Measurements from ENCODE around the gene LANCL2.

- no peak for TF ChIP-seq REST (IDR thresholded peaks at IDR 0.05; ENCODE audit: unreplicated experiment)
- TF ChIP-seq CTCF (conservative IDR thresholded peaks at IDR 0.05; ENCODE audit: low read depth in 2 of 2) = no peak
- no peak for TF ChIP-seq EZH2phosphoT487 (IDR thresholded peaks at IDR 0.05; ENCODE audit: unreplicated experiment)
- no peak for TF ChIP-seq CREB1 (CRISPR knock-in tag; IDR thresholded peaks at IDR 0.05; ENCODE audit: low read depth)
- TF ChIP-seq EZH2 (IDR thresholded peaks at IDR 0.05; ENCODE audit: low read depth, unreplicated experiment) = no peak
- no peak for TF ChIP-seq ETS1 (IDR thresholded peaks at IDR 0.05)
- TF ChIP-seq STAT1 (IDR thresholded peaks at IDR 0.05; ENCODE audit: unreplicated experiment) = no peak
- no peak for TF ChIP-seq POLR2AphosphoS5 (IDR thresholded peaks at IDR 0.05; ENCODE audit: low read depth)
- TF ChIP-seq ZNF114 (CRISPR knock-in tag; IDR thresholded peaks at IDR 0.05) = no peak
Measured at GRCh38 chr7:55410667-55411239, 45.6 kb downstream of the LANCL2 start.

Data from GM23338 (cell line).